GM10847 (cell line): ENCODE results near the gene PSMB5.

Experiments used
- POLR2A ChIP-seq: IDR thresholded peaks from 2 replicates; pipeline ENCODE4 v1.6.1; 2011; ENCODE audit not compliant: insufficient read length; ENCODE audit errors: extremely low read depth

PSMB5 gene

GRCh38 chr14:22978981-22979671, 55.6 kb downstream of the PSMB5 start:
- no peak for TF ChIP-seq POLR2A

GRCh38 chr14:22978487-22978837, 56.2 kb downstream of the PSMB5 start:
- TF ChIP-seq POLR2A = no peak

- TF ChIP-seq POLR2A = no peak
These were observed 56.8 kb downstream of the PSMB5 start for GRCh38 chr14:22977684-22978486.

- no peak for TF ChIP-seq POLR2A
These were observed 57.3 kb downstream of the PSMB5 start for GRCh38 chr14:22977434-22977683.

- no peak for TF ChIP-seq POLR2A
These were observed 57.9 kb downstream of the PSMB5 start for GRCh38 chr14:22976620-22977433.
